Activated CD4-positive, CD25-positive, alpha-beta regulatory T cell treated with anti-CD3 and anti-CD28 coated beads, Interleukin-2, amount 50 U/mL, for 24 hours (primary cell): ENCODE results near the gene LTA.

ENCODE experiments used
- ATAC-seq, 2 donors: fragments of 150-1000 bp; cut with Tn5 transposase; one replicate each; pipeline ENCODE4 v1.10.0; 2021; ENCODE audit warnings: mild to moderate bottlenecking in 1 of 2, moderate library complexity in 1 of 2

LTA gene

DNA sequence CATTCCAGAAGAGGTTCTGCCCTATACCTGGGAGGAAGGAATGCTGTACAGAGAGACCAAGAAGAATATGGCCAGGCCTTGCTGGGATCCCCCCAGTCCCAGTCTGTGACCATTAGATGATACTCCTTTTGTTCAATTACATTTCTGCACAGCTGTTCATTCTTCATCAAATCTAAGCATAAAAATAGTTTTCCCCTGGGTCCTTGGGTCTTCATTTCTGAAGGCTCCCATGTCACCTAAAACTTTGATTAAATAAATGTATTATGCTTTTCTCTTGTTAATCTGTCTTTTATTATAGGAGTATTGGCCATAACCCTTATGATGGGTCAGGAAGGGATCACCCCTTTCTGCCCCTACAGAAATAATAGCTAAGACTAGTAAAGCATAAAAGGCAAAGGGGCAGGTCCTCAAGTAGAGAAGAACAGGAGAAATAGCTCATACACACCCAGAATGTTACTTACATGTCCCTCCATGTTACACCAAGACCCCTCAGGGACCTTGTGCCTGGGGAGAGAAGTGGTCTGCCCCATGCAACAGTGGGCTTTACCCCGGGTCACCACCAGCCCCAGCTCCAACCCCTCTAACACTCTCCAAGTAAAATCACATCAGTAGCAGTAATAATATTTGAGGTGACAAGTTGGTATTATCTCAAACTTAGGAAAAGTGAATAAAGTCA, 2.1 kb upstream of the LTA start:
- no peak for ATAC-seq

DNA sequence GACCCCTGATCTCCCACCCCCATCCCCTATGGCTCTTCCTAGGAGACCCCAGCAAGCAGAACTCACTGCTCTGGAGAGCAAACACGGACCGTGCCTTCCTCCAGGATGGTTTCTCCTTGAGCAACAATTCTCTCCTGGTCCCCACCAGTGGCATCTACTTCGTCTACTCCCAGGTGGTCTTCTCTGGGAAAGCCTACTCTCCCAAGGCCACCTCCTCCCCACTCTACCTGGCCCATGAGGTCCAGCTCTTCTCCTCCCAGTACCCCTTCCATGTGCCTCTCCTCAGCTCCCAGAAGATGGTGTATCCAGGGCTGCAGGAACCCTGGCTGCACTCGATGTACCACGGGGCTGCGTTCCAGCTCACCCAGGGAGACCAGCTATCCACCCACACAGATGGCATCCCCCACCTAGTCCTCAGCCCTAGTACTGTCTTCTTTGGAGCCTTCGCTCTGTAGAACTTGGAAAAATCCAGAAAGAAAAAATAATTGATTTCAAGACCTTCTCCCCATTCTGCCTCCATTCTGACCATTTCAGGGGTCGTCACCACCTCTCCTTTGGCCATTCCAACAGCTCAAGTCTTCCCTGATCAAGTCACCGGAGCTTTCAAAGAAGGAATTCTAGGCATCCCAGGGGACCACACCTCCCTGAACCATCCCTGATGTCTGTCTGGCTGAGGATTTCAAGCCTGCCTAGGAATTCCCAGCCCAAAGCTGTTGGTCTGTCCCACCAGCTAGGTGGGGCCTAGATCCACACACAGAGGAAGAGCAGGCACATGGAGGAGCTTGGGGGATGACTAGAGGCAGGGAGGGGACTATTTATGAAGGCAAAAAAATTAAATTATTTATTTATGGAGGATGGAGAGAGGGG, 1.4 kb downstream of the LTA start:
- ATAC-seq = no peak

DNA sequence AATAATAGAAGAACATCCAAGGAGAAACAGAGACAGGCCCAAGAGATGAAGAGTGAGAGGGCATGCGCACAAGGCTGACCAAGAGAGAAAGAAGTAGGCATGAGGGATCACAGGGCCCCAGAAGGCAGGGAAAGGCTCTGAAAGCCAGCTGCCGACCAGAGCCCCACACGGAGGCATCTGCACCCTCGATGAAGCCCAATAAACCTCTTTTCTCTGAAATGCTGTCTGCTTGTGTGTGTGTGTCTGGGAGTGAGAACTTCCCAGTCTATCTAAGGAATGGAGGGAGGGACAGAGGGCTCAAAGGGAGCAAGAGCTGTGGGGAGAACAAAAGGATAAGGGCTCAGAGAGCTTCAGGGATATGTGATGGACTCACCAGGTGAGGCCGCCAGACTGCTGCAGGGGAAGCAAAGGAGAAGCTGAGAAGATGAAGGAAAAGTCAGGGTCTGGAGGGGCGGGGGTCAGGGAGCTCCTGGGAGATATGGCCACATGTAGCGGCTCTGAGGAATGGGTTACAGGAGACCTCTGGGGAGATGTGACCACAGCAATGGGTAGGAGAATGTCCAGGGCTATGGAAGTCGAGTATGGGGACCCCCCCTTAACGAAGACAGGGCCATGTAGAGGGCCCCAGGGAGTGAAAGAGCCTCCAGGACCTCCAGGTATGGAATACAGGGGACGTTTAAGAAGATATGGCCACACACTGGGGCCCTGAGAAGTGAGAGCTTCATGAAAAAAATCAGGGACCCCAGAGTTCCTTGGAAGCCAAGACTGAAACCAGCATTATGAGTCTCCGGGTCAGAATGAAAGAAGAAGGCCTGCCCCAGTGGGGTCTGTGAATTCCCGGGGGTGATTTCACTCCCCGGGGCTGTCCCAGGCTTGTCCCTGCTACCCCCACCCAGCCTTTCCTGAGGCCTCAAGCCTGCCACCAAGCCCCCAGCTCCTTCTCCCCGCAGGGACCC, 2.3 kb downstream of the LTA start:
- ATAC-seq = no peak

- ATAC-seq = peak; percentile 21 to 25
Measured at GRCh38 chr6:31575335-31575901, 3.3 kb downstream of the LTA start, which contains the start of gene TNF. Gene TNF, plus strand, starts transcription at chr6:31575565. Its CDS starts 177 bp downstream, at chr6:31575742.

DNA sequence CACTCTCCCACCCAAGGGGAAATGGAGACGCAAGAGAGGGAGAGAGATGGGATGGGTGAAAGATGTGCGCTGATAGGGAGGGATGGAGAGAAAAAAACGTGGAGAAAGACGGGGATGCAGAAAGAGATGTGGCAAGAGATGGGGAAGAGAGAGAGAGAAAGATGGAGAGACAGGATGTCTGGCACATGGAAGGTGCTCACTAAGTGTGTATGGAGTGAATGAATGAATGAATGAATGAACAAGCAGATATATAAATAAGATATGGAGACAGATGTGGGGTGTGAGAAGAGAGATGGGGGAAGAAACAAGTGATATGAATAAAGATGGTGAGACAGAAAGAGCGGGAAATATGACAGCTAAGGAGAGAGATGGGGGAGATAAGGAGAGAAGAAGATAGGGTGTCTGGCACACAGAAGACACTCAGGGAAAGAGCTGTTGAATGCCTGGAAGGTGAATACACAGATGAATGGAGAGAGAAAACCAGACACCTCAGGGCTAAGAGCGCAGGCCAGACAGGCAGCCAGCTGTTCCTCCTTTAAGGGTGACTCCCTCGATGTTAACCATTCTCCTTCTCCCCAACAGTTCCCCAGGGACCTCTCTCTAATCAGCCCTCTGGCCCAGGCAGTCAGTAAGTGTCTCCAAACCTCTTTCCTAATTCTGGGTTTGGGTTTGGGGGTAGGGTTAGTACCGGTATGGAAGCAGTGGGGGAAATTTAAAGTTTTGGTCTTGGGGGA, 4.0 kb downstream of the LTA start:
- ATAC-seq = no peak

- no peak for ATAC-seq
Measured at GRCh38 chr6:31576897-31577578, 4.9 kb downstream of the LTA start.

- no peak for ATAC-seq
Measured at GRCh38 chr6:31577579-31577966, 5.5 kb downstream of the LTA start.

DNA sequence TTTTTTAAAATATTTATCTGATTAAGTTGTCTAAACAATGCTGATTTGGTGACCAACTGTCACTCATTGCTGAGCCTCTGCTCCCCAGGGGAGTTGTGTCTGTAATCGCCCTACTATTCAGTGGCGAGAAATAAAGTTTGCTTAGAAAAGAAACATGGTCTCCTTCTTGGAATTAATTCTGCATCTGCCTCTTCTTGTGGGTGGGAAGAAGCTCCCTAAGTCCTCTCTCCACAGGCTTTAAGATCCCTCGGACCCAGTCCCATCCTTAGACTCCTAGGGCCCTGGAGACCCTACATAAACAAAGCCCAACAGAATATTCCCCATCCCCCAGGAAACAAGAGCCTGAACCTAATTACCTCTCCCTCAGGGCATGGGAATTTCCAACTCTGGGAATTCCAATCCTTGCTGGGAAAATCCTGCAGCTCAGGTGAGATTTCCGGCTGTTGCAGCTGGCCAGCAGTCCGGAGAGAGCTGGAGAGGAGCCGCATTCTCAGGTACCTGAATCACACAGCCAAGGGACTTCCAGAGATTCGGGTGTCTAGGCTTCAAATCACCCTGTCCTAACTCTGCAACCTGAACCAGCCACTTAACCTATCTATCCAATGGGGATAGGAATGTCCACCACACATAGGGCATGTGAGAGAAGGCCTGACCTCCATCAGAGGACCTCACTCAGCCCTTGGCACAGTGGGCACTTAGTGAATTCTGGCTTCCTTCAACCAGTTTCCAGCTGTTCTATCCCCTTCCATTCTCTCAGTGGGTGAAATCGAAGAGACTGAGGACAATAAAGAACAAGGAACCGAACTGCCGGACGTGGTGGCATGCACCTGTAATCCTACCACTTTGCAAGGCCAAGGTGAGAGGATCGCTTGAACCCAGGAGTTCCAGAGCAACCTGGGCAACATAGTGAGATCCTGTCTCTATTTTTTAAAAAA, 6.4 kb downstream of the LTA start:
- ATAC-seq = no peak

- no peak for ATAC-seq
Measured at GRCh38 chr6:31579119-31579505, 7.0 kb downstream of the LTA start.

- ATAC-seq = no peak
Measured at GRCh38 chr6:31579546-31580437, 7.7 kb downstream of the LTA start.

DNA sequence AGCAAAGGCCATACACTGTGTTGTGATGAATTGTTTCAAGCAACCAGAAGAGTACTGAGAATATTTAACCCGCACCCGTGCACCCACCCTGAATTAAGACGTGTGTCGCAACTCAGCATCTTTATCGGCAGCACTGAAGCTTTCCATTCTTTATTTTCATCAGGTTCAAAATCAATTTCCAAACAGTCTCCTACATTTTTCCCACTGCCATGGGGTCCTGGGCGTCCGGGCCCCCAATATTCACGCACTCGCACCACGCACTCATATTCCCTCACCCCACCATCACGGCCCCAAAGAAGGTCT, 8.3 kb downstream of the LTA start:
- ATAC-seq = no peak

DNA sequence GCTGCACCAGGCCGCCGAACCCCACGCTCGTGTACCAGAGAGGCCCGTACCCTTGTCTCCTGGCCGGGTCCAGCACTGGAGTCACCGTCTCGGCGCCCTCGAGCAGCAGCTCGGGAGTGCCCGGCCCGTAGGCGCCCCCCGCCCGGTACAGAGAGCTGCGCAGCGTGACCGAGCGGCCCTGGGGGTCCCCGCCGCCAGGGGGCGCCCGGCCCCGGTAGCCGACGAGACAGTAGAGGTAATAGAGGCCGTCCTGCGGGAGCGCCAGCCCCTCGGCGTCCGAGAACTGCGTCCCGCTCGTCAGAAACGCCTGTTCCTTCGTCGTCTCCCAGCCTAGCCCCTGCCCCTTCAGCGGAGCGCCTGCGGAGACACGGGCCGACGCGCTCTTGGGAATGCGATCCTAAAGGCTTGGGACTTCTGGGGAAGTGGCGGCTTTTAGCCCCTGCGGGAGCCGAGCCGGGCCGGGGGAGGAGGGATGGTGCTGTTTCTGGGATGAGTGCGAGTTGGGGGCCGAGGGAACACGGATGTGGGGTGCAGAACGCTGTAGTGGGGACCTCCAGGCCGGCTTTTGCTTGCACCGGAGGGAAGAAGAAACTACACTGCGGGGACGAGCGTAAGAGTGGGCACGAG, 8.8 kb downstream of the LTA start:
- ATAC-seq = peak; percentile 84

GRCh38 chr6:31581434-31582229, 9.5 kb downstream of the LTA start:
- no peak for ATAC-seq

- peak; percentile 7 to 15 for ATAC-seq
Measured at GRCh38 chr6:31582230-31582643, 10.1 kb downstream of the LTA start, which contains the start of gene LTB. Gene LTB, minus strand, starts transcription at chr6:31582424. Its CDS starts 7 bp downstream, at chr6:31582417.

- peak; percentile 11 to 15 for ATAC-seq
Measured at GRCh38 chr6:31585491-31585890, 13.4 kb downstream of the LTA start.

DNA sequence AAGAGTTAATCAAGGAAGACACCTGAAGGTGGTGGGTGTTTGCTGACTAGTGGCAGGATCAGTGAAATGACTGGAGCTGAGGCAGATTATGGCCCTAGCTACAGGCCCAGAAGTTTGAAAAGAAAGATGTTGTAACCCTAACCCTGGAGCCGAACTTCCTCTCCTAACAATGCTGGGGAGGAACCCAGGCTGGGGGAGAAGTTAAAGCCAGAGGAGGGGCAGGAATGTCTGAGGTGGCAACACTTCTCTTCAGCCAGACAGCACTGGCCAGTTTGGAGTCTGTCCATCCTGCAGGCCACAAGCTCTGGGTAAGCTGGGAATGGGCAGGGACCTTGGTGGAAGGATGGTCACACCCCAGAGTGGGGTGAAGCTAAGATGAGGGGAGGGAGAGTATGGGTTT, 13.9 kb downstream of the LTA start, which contains the start of gene LST1:
TSS of gene LST1 (plus strand) at position 270 of the 400 bp plus-strand sequence. CDS start 1,023 bp downstream, outside the sequence.
- ATAC-seq = peak; percentile 7 to 11

DNA sequence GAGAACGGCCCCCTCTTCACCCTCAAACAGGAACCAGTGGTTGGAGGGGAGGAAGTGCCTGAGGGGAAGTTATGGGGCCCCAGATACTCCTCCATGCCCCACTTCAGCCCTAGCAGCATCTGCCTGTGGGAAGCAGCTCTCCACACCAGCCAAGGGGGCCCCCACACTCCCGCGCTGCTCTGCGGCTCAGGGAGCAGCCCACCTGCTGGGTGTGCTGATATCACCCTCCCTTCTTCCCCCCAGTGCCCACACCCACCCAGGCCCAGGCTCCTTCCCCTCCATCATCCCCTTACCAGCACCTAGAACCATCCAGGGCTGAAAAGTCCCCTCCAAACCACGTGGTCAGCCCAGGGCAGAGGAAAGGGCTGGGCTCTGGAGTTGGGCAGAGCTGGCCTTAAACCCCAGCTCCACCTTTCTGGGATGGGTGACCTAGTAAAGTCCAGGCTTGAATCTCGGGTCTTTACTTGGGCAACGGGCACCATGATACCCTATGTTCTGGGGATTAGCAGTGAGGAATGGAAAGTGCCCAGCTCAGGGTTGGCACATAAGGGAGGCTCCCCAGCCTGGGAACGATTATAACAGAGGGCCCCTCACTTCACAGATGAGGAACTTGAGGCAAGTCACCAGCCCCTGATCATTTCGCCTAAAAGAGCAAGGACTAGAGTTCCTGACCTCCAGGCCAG, 14.7 kb downstream of the LTA start:
- peak in 1 of 2 donors; percentile 14 for ATAC-seq
